Calu3 (cell line): ENCODE results near the gene PDE7B. TPM values are rescaled to one million over a fixed set of nuclear protein-coding genes. Genes with fewer than 3 reads are reported as not detected.

Source experiments
- BruUV-seq: library from RNA; stranded (reverse); fragments of 400-500 nt; replicated peaks from 2 replicates; lab custom pipeline; 2021; lab: Mats Ljungman, UMichigan
- CTCF ChIA-PET: fragments of 300-600 bp; sonication (Branson Sonifier 250); formaldehyde crosslinking; loops from one replicate; lab custom pipeline; 2022; ENCODE audit warnings: antibody characterized with exemption; lab: Charles Lee
- DNase-seq: peaks from one replicate; pipeline ENCODE4 v3.0.0; 2022
- H3K27ac Mint-ChIP-seq: one replicate; pipeline ENCODE4 v1.8.0; 2022; ENCODE audit warnings: mixed read lengths; ENCODE audit not compliant: unreplicated experiment
- H3K27me3 Mint-ChIP-seq: one replicate; pipeline ENCODE4 v1.8.0; 2022; ENCODE audit warnings: mixed read lengths; ENCODE audit not compliant: unreplicated experiment
- H3K36me3 Mint-ChIP-seq: one replicate; pipeline ENCODE4 v1.8.0; 2022; ENCODE audit warnings: mild to moderate bottlenecking, moderate library complexity, mixed read lengths; ENCODE audit not compliant: insufficient read depth, unreplicated experiment
- H3K4me1 Mint-ChIP-seq: one replicate; pipeline ENCODE4 v1.8.0; 2022; ENCODE audit warnings: mild to moderate bottlenecking, low read depth, mixed read lengths; ENCODE audit not compliant: unreplicated experiment
- H3K4me3 Mint-ChIP-seq: one replicate; pipeline ENCODE4 v1.8.0; 2022; ENCODE audit warnings: mild to moderate bottlenecking, low read depth, moderate library complexity, mixed read lengths; ENCODE audit not compliant: unreplicated experiment
- H3K9me3 Mint-ChIP-seq: one replicate; pipeline ENCODE4 v1.8.0; 2022; ENCODE audit warnings: low read depth, mixed read lengths; ENCODE audit not compliant: unreplicated experiment
- CTCF ChIP-seq: fragments of 200-600 bp; IDR thresholded peaks from one replicate; pipeline ENCODE4 v1.8.0; 2022; ENCODE audit warnings: antibody characterized with exemption; ENCODE audit not compliant: unreplicated experiment
- intact Hi-C: fragments of 100-400 bp; cut with micrococcal nuclease; formaldehyde crosslinking; loops from one replicate; pipeline ENCODE4 v1.10.0; 2022; ENCODE audit not compliant: unreplicated experiment
- total RNA-seq: library from RNA; stranded (reverse); gene quantifications from 2 replicates; pipeline ENCODE4 v1.2.3, GENCODE V29; 2022

The PDE7B gene
- total RNA-seq, 1 experiment from 2014 or later, result 0.09 TPM

GRCh38 chr6:136230219-136230853 lies 378.8 kb downstream of the PDE7B start:
- Mint-ChIP-seq H3K9me3 (no peaks in the 10 kb centered on the region), H3K36me3 (peaks cover 12% of the 10 kb centered on the region), H3K27ac (no peak overlapping the region), H3K4me1 (peaks cover 14% of the 10 kb centered on the region), H3K27me3 (no peaks in the 10 kb centered on the region), H3K4me3 (no peak overlapping the region)
- CTCF ChIA-PET, result interaction anchor here (0.6 kb wide), 1 partner anchor 1095 kb away, joined by 4 read pairs; no protein-coding TSS in a partner anchor
- no TSS peak for BruUV-seq
- intact Hi-C loops, result no loop called here
- DNase-seq, result no peak
- TF ChIP-seq CTCF, result no peak

- CTCF ChIA-PET, result no interaction called here
- no peaks in the 10 kb centered on the region for H3K27me3 Mint-ChIP-seq
- no peak for DNase-seq
- no peak overlapping the region for H3K27ac Mint-ChIP-seq
- peaks cover 8% of the 10 kb centered on the region for H3K36me3 Mint-ChIP-seq
- no peaks in the 10 kb centered on the region for H3K9me3 Mint-ChIP-seq
- H3K4me3 Mint-ChIP-seq, result no peak overlapping the region
- intact Hi-C loops, result no loop called here
- BruUV-seq, result no TSS peak
- no peak for TF ChIP-seq CTCF
- H3K4me1 Mint-ChIP-seq, result peaks cover 7% of the 10 kb centered on the region
Measured at GRCh38 chr6:136232701-136233100, 381.2 kb downstream of the PDE7B start.

DNA sequence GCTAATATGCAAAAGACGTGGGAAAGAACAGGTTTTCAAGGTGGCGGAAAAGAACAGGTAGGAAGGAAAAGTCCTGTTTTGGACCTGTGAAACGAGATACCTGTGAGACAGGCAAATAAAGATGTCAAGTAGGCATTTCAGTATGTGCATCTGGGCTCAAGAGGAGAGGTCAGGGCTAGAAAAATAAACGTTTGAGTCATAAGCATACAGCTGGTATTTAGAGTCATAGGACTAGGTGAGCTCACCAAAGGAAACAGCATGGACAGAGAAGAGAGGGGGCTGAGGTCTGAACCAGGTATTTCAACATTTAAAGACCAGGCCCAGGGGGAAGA lies 383.7 kb downstream of the PDE7B start:
- Mint-ChIP-seq H3K36me3 (no peaks in the 10 kb centered on the region), H3K27me3 (no peaks in the 10 kb centered on the region), H3K4me3 (no peak overlapping the region), H3K27ac (no peak overlapping the region), H3K9me3 (no peaks in the 10 kb centered on the region), H3K4me1 (peaks cover 7% of the 10 kb centered on the region)
- DNase-seq, result no peak
- no TSS peak for BruUV-seq
- intact Hi-C loops, result no loop called here
- CTCF ChIA-PET, result no interaction called here
- no peak for TF ChIP-seq CTCF

- no peak for TF ChIP-seq CTCF
- DNase-seq, result no peak
- H3K4me1 Mint-ChIP-seq, result peaks cover 7% of the 10 kb centered on the region
- no peaks in the 10 kb centered on the region for H3K9me3 Mint-ChIP-seq
- no peak overlapping the region for H3K4me3 Mint-ChIP-seq
- H3K36me3 Mint-ChIP-seq, result no peaks in the 10 kb centered on the region
- BruUV-seq, result no TSS peak
- intact Hi-C loops, result no loop called here
- no peak overlapping the region for H3K27ac Mint-ChIP-seq
- CTCF ChIA-PET, result no interaction called here
- no peaks in the 10 kb centered on the region for H3K27me3 Mint-ChIP-seq
Measured at GRCh38 chr6:136236466-136237293, 385.2 kb downstream of the PDE7B start.
